CMK (cell line): ENCODE results near the gene IPO13.

ENCODE experiments used
- DNase-seq: peaks from one replicate; pipeline ENCODE4 v3.0.0-alpha.2; 2010; ENCODE audit warnings: low read depth

IPO13 gene

GRCh38 chr1:43931711-43932660 is 14.8 kb upstream of the IPO13 start:
- no peak for DNase-seq

GRCh38 chr1:43932786-43933385 is 13.9 kb upstream of the IPO13 start:
- DNase-seq: no peak

- DNase-seq: no peak
These were observed 13.2 kb upstream of the IPO13 start, which contains the start of gene ARTN for GRCh38 chr1:43933386-43934100. Gene ARTN (plus strand): TSS chr1:43933801. CDS start chr1:43935657, 1,856 bp downstream.

GRCh38 chr1:43934101-43934985 is 12.4 kb upstream of the IPO13 start:
- peak; percentile 54 for DNase-seq

GRCh38 chr1:43934986-43935324 is 11.8 kb upstream of the IPO13 start:
- DNase-seq: no peak

- DNase-seq: no peak
These were observed 10.9 kb upstream of the IPO13 start for GRCh38 chr1:43935711-43936427.

GRCh38 chr1:43936431-43937151 is 10.2 kb upstream of the IPO13 start:
- no peak for DNase-seq

GRCh38 chr1:43937179-43937865 is 9.4 kb upstream of the IPO13 start:
- no peak for DNase-seq

GRCh38 chr1:43938383-43938782 is 8.4 kb upstream of the IPO13 start:
- DNase-seq: no peak

- no peak for DNase-seq
These were observed 7.7 kb upstream of the IPO13 start for GRCh38 chr1:43938892-43939587.

- no peak for DNase-seq
These were observed 4.3 kb upstream of the IPO13 start for GRCh38 chr1:43942411-43942810.

- DNase-seq: no peak
These were observed 1.9 kb upstream of the IPO13 start for GRCh38 chr1:43944860-43945259.

- DNase-seq: no peak
These were observed 995 bp upstream of the IPO13 start for GRCh38 chr1:43945674-43946235.

GRCh38 chr1:43947061-43947873 is 517 bp downstream of the IPO13 start:
- no peak for DNase-seq

- DNase-seq: no peak
These were observed 1.2 kb downstream of the IPO13 start for GRCh38 chr1:43947874-43948437.

GRCh38 chr1:43949678-43950077 is 2.9 kb downstream of the IPO13 start:
- no peak for DNase-seq
